Fibroblast of mammary gland (primary cell): Measurements from ENCODE around the gene SCAMP1.
A peak's percentile ranks its signal among the peaks of the same experiment; 100 is the strongest.

Experiments
- DNase-seq: peaks from one replicate; pipeline ENCODE4 v3.0.0-alpha.2; 2010; ENCODE audit warnings: low read depth
- H3K4me3 ChIP-seq: 2 replicates; pipeline ENCODE4 v1.5.1; 2011; ENCODE audit warnings: low read depth, mild to moderate bottlenecking, low read length, moderate library complexity; ENCODE audit not compliant: control insufficient read depth
- CTCF ChIP-seq: conservative IDR thresholded peaks from 2 replicates; pipeline ENCODE4 v1.5.1; 2011; ENCODE audit warnings: low read depth, low read length, inconsistent platforms; ENCODE audit not compliant: control insufficient read depth, insufficient read depth

The SCAMP1 gene

GRCh38 chr5:78397831-78398230 is 37.4 kb downstream of the SCAMP1 start:
- no peak for TF ChIP-seq CTCF
- H3K4me3 ChIP-seq: no peak overlapping the region
- DNase-seq: no peak

- DNase-seq: peak; percentile 55
- H3K4me3 ChIP-seq: no peak overlapping the region
- no peak for TF ChIP-seq CTCF
Observed at GRCh38 chr5:78399116-78399515, 38.7 kb downstream of the SCAMP1 start.

GRCh38 chr5:78404682-78405293 is 44.4 kb downstream of the SCAMP1 start:
- H3K4me3 ChIP-seq: no peak overlapping the region
- no peak for DNase-seq
- TF ChIP-seq CTCF: no peak

GRCh38 chr5:78405829-78406750 is 45.7 kb downstream of the SCAMP1 start:
- no peak overlapping the region for H3K4me3 ChIP-seq
- TF ChIP-seq CTCF: no peak
- peak; percentile 57 for DNase-seq

- no peak for DNase-seq
Observed at GRCh38 chr5:78407458-78407857, 47.0 kb downstream of the SCAMP1 start.

GRCh38 chr5:78411586-78411985 is 51.2 kb downstream of the SCAMP1 start:
- DNase-seq: no peak
- H3K4me3 ChIP-seq: no peak overlapping the region
- TF ChIP-seq CTCF: no peak

More at GRCh38 chr5:78407458-78407857, 47.0 kb downstream of the SCAMP1 start:
- no peak for TF ChIP-seq CTCF
- H3K4me3 ChIP-seq: no peak overlapping the region
